H1 (cell line): ENCODE data around the gene HSPA5. TPM values are rescaled to one million over a fixed set of nuclear protein-coding genes. Genes with fewer than 3 reads are reported as not detected.
A peak's percentile ranks its signal among the peaks of the same experiment; 100 is the strongest.

ENCODE experiments used
- ASH2L ChIP-seq: fragments of 200-600, 300-600 bp; sonication (generic); IDR thresholded peaks from one replicate; pipeline ENCODE4 v1.7.1; 2017; ENCODE audit warnings: low read length
- BRCA1 ChIP-seq: IDR thresholded peaks from 2 replicates; pipeline ENCODE4 v1.6.1; 2012; ENCODE audit warnings: low read depth, low read length, improper control_type of control experiment
- CHD1 ChIP-seq: IDR thresholded peaks from 2 replicates; pipeline ENCODE4 v1.6.1; 2012; ENCODE audit warnings: low read depth, low read length, improper control_type of control experiment
- CREB1 ChIP-seq: IDR thresholded peaks from 2 replicates; pipeline ENCODE4 v1.6.1; 2012; ENCODE audit warnings: inconsistent platforms
- CTBP2 ChIP-seq: IDR thresholded peaks from 2 replicates; pipeline ENCODE4 v1.7.0; 2011; ENCODE audit warnings: borderline replicate concordance, mild to moderate bottlenecking, moderate library complexity, mixed read lengths, low read length; ENCODE audit not compliant: insufficient read depth, insufficient read length
- EGR1 ChIP-seq: IDR thresholded peaks from 2 replicates; pipeline ENCODE4 v1.6.1; 2011; ENCODE audit warnings: low read depth, low read length, borderline replicate concordance
- EP300 ChIP-seq, 2 experiments: IDR thresholded peaks; 1 replicate in 1 of 2; 2 replicates in 1 of 2; pipeline ENCODE4 v1.6.1; 2011 to 2012; ENCODE audit warnings: low read depth in 2 of 2, low read length in 2 of 2, mild to moderate bottlenecking in 2 of 2, borderline replicate concordance in 1 of 2, inconsistent platforms in 1 of 2, moderate library complexity in 1 of 2
- GABPA ChIP-seq: IDR thresholded peaks from 2 replicates; pipeline ENCODE4 v1.6.1; 2011; ENCODE audit warnings: mild to moderate bottlenecking, low read length, moderate library complexity, borderline replicate concordance; ENCODE audit not compliant: insufficient read depth
- GTF2F1 ChIP-seq: IDR thresholded peaks from 2 replicates; pipeline ENCODE4 v1.6.1; 2012; ENCODE audit warnings: low read depth, low read length, improper control_type of control experiment, borderline replicate concordance
- HDAC2 ChIP-seq, 2 experiments: fragments of 300-600 bp in 1 of 2; sonication (generic) in 1 of 2; IDR thresholded peaks; 2 replicates each; pipeline ENCODE4 v1.6.1; 2011 to 2012; ENCODE audit warnings: low read depth in 2 of 2, low read length in 2 of 2, mild to moderate bottlenecking in 2 of 2, moderate library complexity in 2 of 2, borderline replicate concordance in 1 of 2, inconsistent platforms in 1 of 2
- JUN ChIP-seq: IDR thresholded peaks from 2 replicates; pipeline ENCODE4 v1.6.1; 2011; ENCODE audit warnings: low read depth, mild to moderate bottlenecking, improper control_type of control experiment, low read length
- JUND ChIP-seq: IDR thresholded peaks from 2 replicates; pipeline ENCODE4 v1.6.1; 2011; ENCODE audit warnings: mild to moderate bottlenecking, improper control_type of control experiment, low read length
- POLR2AphosphoS5 ChIP-seq: IDR thresholded peaks from 2 replicates; pipeline ENCODE4 v1.6.1; 2011; ENCODE audit warnings: low read depth, low read length
- POU5F1 ChIP-seq: IDR thresholded peaks from 2 replicates; pipeline ENCODE4 v1.6.1; 2011; ENCODE audit warnings: low read depth, mild to moderate bottlenecking, low read length, moderate library complexity
- RBBP5 ChIP-seq: IDR thresholded peaks from 2 replicates; pipeline ENCODE4 v1.7.1; 2012; ENCODE audit warnings: low read depth, mild to moderate bottlenecking, inconsistent platforms, low read length, moderate library complexity, borderline replicate concordance
- SIN3A ChIP-seq, 2 experiments: IDR thresholded peaks in 1 of 2; conservative IDR thresholded peaks in 1 of 2; 2 replicates each; pipeline ENCODE4 v1.6.1; 2011 to 2012; ENCODE audit warnings: low read length in 2 of 2, improper control_type of control experiment in 1 of 2, low read depth in 1 of 2, mild to moderate bottlenecking in 1 of 2
- SP2 ChIP-seq: IDR thresholded peaks from 2 replicates; pipeline ENCODE4 v1.6.1; 2012; ENCODE audit warnings: mild to moderate bottlenecking, low read length, inconsistent platforms
- SP4 ChIP-seq: IDR thresholded peaks from 2 replicates; pipeline ENCODE4 v1.6.1; 2012; ENCODE audit warnings: low read length, inconsistent platforms
- TAF7 ChIP-seq: optimal IDR thresholded peaks from 2 replicates; pipeline ENCODE3; 2011; ENCODE audit warnings: low read depth, mild to moderate bottlenecking, inconsistent platforms, low read length, moderate library complexity, borderline replicate concordance
- polyA plus RNA-seq, 7 experiments: library from polyadenylated mRNA; depleted of rRNA in 3 of 7; stranded (reverse) in 5 of 7; unstranded in 2 of 7; fragments of >200 nt in 5 of 7; fragments of 200-250 nt in 2 of 7; gene quantifications; 1 replicate in 5 of 7; 2 replicates in 1 of 7; 4 replicates in 1 of 7; pipeline versions ENCODE4 v1.2.1 to v1.2.3, GENCODE V29; 2011 to 2013; ENCODE audit warnings: missing spikeins in 2 of 7, mixed read lengths in 2 of 7
- total RNA-seq: library from RNA; stranded (reverse); fragmentation: NEBNext Ultra II Directional; extraction: Animal tissue kit (Norgen Biotek cat#: 25700); gene quantifications from 2 replicates; pipeline ENCODE4 v1.2.1, GENCODE V29; 2021
- TF ChIP-seq, protein P1 (sequence below), 3 experiments: IDR thresholded peaks; 1 replicate in 2 of 3; 2 replicates in 1 of 3; pipeline versions ENCODE4 v1.5.1 to v1.6.1; 2011; ENCODE audit warnings: low read length in 3 of 3, mild to moderate bottlenecking in 3 of 3, inconsistent platforms in 2 of 3, low read depth in 1 of 3, moderate library complexity in 1 of 3; ENCODE audit not compliant: insufficient read depth in 1 of 3; ENCODE audit errors: control extremely low read depth in 1 of 3

HSPA5 gene
- total and polyA plus RNA-seq, 2 of the 8 experiments (the other 6 are each of a cell fraction or from before 2014, with no cell fraction given), result 91.3 to 352 TPM

DNA sequence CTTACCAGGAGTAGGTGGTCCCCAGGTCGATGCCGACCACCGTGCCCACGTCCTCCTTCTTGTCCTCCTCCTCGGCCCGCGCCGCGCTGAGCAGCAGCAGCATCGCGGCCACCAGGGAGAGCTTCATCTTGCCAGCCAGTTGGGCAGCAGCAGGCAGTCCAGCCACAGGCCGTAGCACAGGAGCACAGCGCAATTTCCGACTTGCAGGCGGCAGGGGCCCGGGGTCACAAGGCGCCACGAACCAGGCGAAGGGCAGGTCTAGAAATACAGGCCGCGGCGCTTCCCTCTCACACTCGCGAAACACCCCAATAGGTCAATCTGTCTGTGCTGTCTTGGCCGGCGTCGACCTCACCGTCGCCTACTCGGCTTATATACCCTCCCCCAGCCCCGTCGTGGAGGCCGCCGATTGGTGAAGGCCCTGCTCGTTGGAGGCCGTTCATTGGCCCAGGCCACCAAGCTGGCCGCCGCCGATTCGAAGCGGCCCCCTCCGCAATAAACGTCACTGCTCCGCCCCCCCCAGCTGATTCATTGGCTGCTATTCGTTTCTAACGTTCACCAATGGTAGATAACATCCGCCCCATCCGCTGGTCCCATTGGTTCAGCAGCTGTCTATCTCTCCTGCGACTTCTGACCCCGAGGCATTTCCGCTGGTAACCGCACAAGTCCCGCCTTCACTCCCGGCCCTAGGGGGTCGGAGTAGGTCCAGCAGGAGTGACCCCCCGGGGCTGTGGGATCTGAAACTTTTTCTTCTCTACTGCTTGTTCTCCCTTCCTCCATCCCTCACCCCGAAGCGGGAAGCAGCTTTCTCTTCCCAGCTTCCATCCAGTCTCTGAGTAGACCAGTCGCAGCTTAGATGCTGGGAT is at the start of gene HSPA5 (continued):
- TF ChIP-seq BRCA1 (0 out of 2 replicates have a peak, but pooled peaks have one; percentile 4), CHD1 (no peak), GABPA (peak; percentile 78; the same call in 1 of the 2 replicates), HDAC2 (IDR thresholded peaks at IDR 0.05; ENCODE audit: borderline replicate concordance in 1 of 2, low read depth in 2 of 2, low read length in 2 of 2) (0 out of 4 replicates have a peak, but pooled peaks of 1 of the 2 experiments have one; percentile 34), JUND (no peak), CTBP2 (no peak), CREB1 (peak; percentile 96), EP300 (IDR thresholded peaks at IDR 0.05; ENCODE audit: borderline replicate concordance in 1 of 2, low read depth in 2 of 2, low read length in 2 of 2) (no peak), JUN (no peak), POU5F1 (no peak), GTF2F1 (peak; percentile 89), RBBP5 (peak; percentile 49), SP2 (peak; percentile 87), SIN3A (conservative IDR thresholded peaks at IDR 0.05 in 1 of 2, IDR thresholded peaks at IDR 0.05 in 1 of 2; ENCODE audit: low read depth in 1 of 2, low read length in 2 of 2) (peak; percentile 55 to 89; a peak in 2 of 4 replicates), ASH2L (peak; percentile 77), TAF7 (peak; percentile 87), EGR1 (no peak), SP4 (peak; percentile 63; the same call in 1 of the 2 replicates), POLR2AphosphoS5 (peak; percentile 100)
- TF ChIP-seq, protein P1, sequence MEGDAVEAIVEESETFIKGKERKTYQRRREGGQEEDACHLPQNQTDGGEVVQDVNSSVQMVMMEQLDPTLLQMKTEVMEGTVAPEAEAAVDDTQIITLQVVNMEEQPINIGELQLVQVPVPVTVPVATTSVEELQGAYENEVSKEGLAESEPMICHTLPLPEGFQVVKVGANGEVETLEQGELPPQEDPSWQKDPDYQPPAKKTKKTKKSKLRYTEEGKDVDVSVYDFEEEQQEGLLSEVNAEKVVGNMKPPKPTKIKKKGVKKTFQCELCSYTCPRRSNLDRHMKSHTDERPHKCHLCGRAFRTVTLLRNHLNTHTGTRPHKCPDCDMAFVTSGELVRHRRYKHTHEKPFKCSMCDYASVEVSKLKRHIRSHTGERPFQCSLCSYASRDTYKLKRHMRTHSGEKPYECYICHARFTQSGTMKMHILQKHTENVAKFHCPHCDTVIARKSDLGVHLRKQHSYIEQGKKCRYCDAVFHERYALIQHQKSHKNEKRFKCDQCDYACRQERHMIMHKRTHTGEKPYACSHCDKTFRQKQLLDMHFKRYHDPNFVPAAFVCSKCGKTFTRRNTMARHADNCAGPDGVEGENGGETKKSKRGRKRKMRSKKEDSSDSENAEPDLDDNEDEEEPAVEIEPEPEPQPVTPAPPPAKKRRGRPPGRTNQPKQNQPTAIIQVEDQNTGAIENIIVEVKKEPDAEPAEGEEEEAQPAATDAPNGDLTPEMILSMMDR (IDR thresholded peaks at IDR 0.05; ENCODE audit: control extremely low read depth in 1 of 3, insufficient read depth in 1 of 3, low read depth in 1 of 3, low read length in 3 of 3), result peak in 2 of 3 experiments; percentile 7 to 11; a peak in 2 of 4 replicates
